HUES64 (cell line): ENCODE measurements around the gene COA7.

Source experiments
- H3K27ac ChIP-seq: 2 replicates; pipeline ENCODE4 v1.7.0; 2013; ENCODE audit warnings: low read depth, low read length, inconsistent platforms
- H3K27me3 ChIP-seq: 2 replicates; pipeline ENCODE4 v1.6.1; 2013; ENCODE audit warnings: mild to moderate bottlenecking, low read length; ENCODE audit not compliant: insufficient read depth
- H3K36me3 ChIP-seq: 2 replicates; pipeline ENCODE4 v1.6.1; 2013; ENCODE audit warnings: mild to moderate bottlenecking, low read length; ENCODE audit not compliant: insufficient read depth
- H3K4me1 ChIP-seq: 2 replicates; pipeline ENCODE4 v1.6.1; 2013; ENCODE audit warnings: mild to moderate bottlenecking, low read length, moderate library complexity; ENCODE audit not compliant: insufficient read depth
- H3K4me3 ChIP-seq: 2 replicates; pipeline ENCODE4 v1.5.1; 2013; ENCODE audit warnings: mild to moderate bottlenecking, low read length, moderate library complexity
- H3K9ac ChIP-seq: 2 replicates; pipeline ENCODE4 v1.6.1; 2013; ENCODE audit warnings: mild to moderate bottlenecking, low read depth, low read length
- H3K9me3 ChIP-seq: 2 replicates; pipeline ENCODE4 v1.6.1; 2013; ENCODE audit warnings: low read depth, low read length; ENCODE audit not compliant: insufficient read depth
- WGBS: fragments of 150-250, 120-280 bp; methylation state at CpG from one replicate; pipeline ENCODE4 v1.1.7; 2013; ENCODE audit warnings: missing lambda C conversion rate; 5-methylcytosine and 5-hydroxymethylcytosine counted together

The COA7 gene

GRCh38 chr1:52680353-52680752 is 17.8 kb downstream of the COA7 start:
- Histone ChIP-seq H3K9me3 (no peaks in the 10 kb centered on the region), H3K27me3 (no peaks in the 10 kb centered on the region), H3K4me1 (no peaks in the 10 kb centered on the region), H3K36me3 (peaks cover 7% of the 10 kb centered on the region), H3K27ac (no peak overlapping the region), H3K9ac (no peak overlapping the region), H3K4me3 (no peak overlapping the region)
- 91% methylated on average over 3 of the region's 3 CpGs for WGBS

- Histone ChIP-seq H3K4me1 (peaks cover 6% of the 10 kb centered on the region; the same call in 1 of the 2 replicates), H3K9ac (no peak overlapping the region), H3K4me3 (no peak overlapping the region), H3K27ac (no peak overlapping the region), H3K9me3 (no peaks in the 10 kb centered on the region), H3K36me3 (no peaks in the 10 kb centered on the region), H3K27me3 (no peaks in the 10 kb centered on the region)
- 93% methylated on average over 5 of the region's 5 CpGs for WGBS
These were observed 18.6 kb downstream of the COA7 start for GRCh38 chr1:52679498-52679897.

GRCh38 chr1:52679048-52679447 is 19.1 kb downstream of the COA7 start:
- 67% methylated on average over 1 of the region's 1 CpG for WGBS
- H3K27ac ChIP-seq = no peak overlapping the region
- no peaks in the 10 kb centered on the region for H3K9me3 ChIP-seq
- H3K4me1 ChIP-seq = peaks cover 7% of the 10 kb centered on the region; the same call in 1 of the 2 replicates
- no peak overlapping the region for H3K4me3 ChIP-seq
- no peaks in the 10 kb centered on the region for H3K27me3 ChIP-seq
- H3K36me3 ChIP-seq = no peaks in the 10 kb centered on the region
- H3K9ac ChIP-seq = no peak overlapping the region

GRCh38 chr1:52677076-52677806 is 20.9 kb downstream of the COA7 start:
- no peaks in the 10 kb centered on the region for H3K9me3 ChIP-seq
- no peak overlapping the region for H3K4me3 ChIP-seq
- no peak overlapping the region for H3K27ac ChIP-seq
- no peaks in the 10 kb centered on the region for H3K27me3 ChIP-seq
- 92% methylated on average over 6 of the region's 6 CpGs for WGBS
- no peak overlapping the region for H3K9ac ChIP-seq
- H3K4me1 ChIP-seq = peaks cover 7% of the 10 kb centered on the region; the same call in 1 of the 2 replicates
- no peaks in the 10 kb centered on the region for H3K36me3 ChIP-seq

GRCh38 chr1:52676249-52676903 is 21.8 kb downstream of the COA7 start:
- Histone ChIP-seq H3K27me3 (no peaks in the 10 kb centered on the region), H3K9me3 (no peaks in the 10 kb centered on the region), H3K9ac (no peak overlapping the region), H3K27ac (no peak overlapping the region), H3K4me3 (no peak overlapping the region), H3K4me1 (peaks cover 7% of the 10 kb centered on the region; the same call in 1 of the 2 replicates), H3K36me3 (no peaks in the 10 kb centered on the region)
- 82% methylated on average over 8 of the region's 8 CpGs for WGBS

GRCh38 chr1:52674497-52675384 is 23.4 kb downstream of the COA7 start:
- no peak overlapping the region for H3K27ac ChIP-seq
- 67% methylated on average over 6 of the region's 6 CpGs for WGBS

GRCh38 chr1:52673513-52673912 is 24.6 kb downstream of the COA7 start:
- Histone ChIP-seq H3K27me3 (no peaks in the 10 kb centered on the region), H3K27ac (no peak overlapping the region), H3K9ac (no peak overlapping the region), H3K4me3 (no peak overlapping the region), H3K9me3 (no peaks in the 10 kb centered on the region), H3K4me1 (peaks cover 7% of the 10 kb centered on the region; the same call in 1 of the 2 replicates), H3K36me3 (no peaks in the 10 kb centered on the region)
- WGBS = 94% methylated on average over 3 of the region's 4 CpGs

More at GRCh38 chr1:52674497-52675384, 23.4 kb downstream of the COA7 start:
- peaks cover 7% of the 10 kb centered on the region; the same call in 1 of the 2 replicates for H3K4me1 ChIP-seq
- no peaks in the 10 kb centered on the region for H3K36me3 ChIP-seq
- H3K27me3 ChIP-seq = no peaks in the 10 kb centered on the region
- no peak overlapping the region for H3K9ac ChIP-seq
- H3K4me3 ChIP-seq = no peak overlapping the region
- no peaks in the 10 kb centered on the region for H3K9me3 ChIP-seq

- Histone ChIP-seq H3K27ac (no peak overlapping the region), H3K4me1 (peaks cover 7% of the 10 kb centered on the region; the same call in 1 of the 2 replicates), H3K4me3 (no peak overlapping the region), H3K9me3 (no peaks in the 10 kb centered on the region), H3K27me3 (no peaks in the 10 kb centered on the region), H3K36me3 (no peaks in the 10 kb centered on the region), H3K9ac (no peak overlapping the region)
- 0% methylated on average over 1 of the region's 1 CpG for WGBS
These were observed 25.2 kb downstream of the COA7 start for GRCh38 chr1:52672946-52673345.

GRCh38 chr1:52670604-52671003 is 27.5 kb downstream of the COA7 start:
- H3K4me3 ChIP-seq = no peak overlapping the region
- H3K27ac ChIP-seq = no peak overlapping the region
- H3K9ac ChIP-seq = no peak overlapping the region
- H3K27me3 ChIP-seq = no peaks in the 10 kb centered on the region
- WGBS = 95% methylated on average over 2 of the region's 2 CpGs
- H3K9me3 ChIP-seq = no peaks in the 10 kb centered on the region
- H3K4me1 ChIP-seq = peaks cover 7% of the 10 kb centered on the region; the same call in 1 of the 2 replicates
- H3K36me3 ChIP-seq = no peaks in the 10 kb centered on the region

- Histone ChIP-seq H3K36me3 (no peaks in the 10 kb centered on the region), H3K27ac (no peak overlapping the region), H3K9ac (no peak overlapping the region), H3K9me3 (no peaks in the 10 kb centered on the region), H3K27me3 (no peaks in the 10 kb centered on the region), H3K4me1 (peaks cover 3% of the 10 kb centered on the region; the same call in 1 of the 2 replicates), H3K4me3 (no peak overlapping the region)
- WGBS = 100% methylated on average over 1 of the region's 1 CpG
These were observed 28.5 kb downstream of the COA7 start for GRCh38 chr1:52669696-52670095.

GRCh38 chr1:52668711-52669110 is 29.4 kb downstream of the COA7 start:
- H3K9me3 ChIP-seq = no peaks in the 10 kb centered on the region
- H3K4me3 ChIP-seq = no peak overlapping the region
- no peak overlapping the region for H3K27ac ChIP-seq
- WGBS = 89% methylated on average over 2 of the region's 2 CpGs
- H3K4me1 ChIP-seq = no peaks in the 10 kb centered on the region
- no peak overlapping the region for H3K9ac ChIP-seq
- H3K27me3 ChIP-seq = no peaks in the 10 kb centered on the region
- H3K36me3 ChIP-seq = no peaks in the 10 kb centered on the region
